Activated B cell treated with CpG ODN at 0.5 μM for 24 hours (primary cell): ENCODE results near the gene IFT80. TPM values are rescaled to one million over a fixed set of nuclear protein-coding genes. Genes with fewer than 3 reads are reported as not detected.
"Not testable (repeated sequence)": the region's sequence is repeated elsewhere in the genome, so short reads cannot be mapped to it uniquely, and the experiment has no call there.

Experiments
- ATAC-seq: fragments of 200-7000 bp; cut with Tn5 transposase; one replicate; pipeline ENCODE4 v1.10.0; 2021; ENCODE audit warnings: low read depth, mild to moderate bottlenecking, moderate library complexity
- CTCF ChIA-PET: fragments of 350-600 bp; sonication (Branson Sonifier 250); formaldehyde crosslinking; loops from one replicate; lab custom pipeline; 2021; ENCODE audit warnings: antibody characterized with exemption; lab: Charles Lee
- POLR2A ChIA-PET: fragments of 350-600 bp; sonication (Branson Sonifier 250); formaldehyde crosslinking; loops from one replicate; lab custom pipeline; 2021; ENCODE audit warnings: antibody characterized with exemption; lab: Charles Lee
- DNase-seq: peaks from one replicate; pipeline ENCODE4 v3.0.0; 2022
- H3K27ac Mint-ChIP-seq: one replicate; pipeline ENCODE4 v1.8.0; 2020; ENCODE audit warnings: mixed read lengths
- H3K27me3 Mint-ChIP-seq: one replicate; pipeline ENCODE4 v1.8.0; 2021; ENCODE audit warnings: mixed read lengths
- H3K36me3 Mint-ChIP-seq: one replicate; pipeline ENCODE4 v1.8.0; 2021; ENCODE audit warnings: low read depth, mixed read lengths
- H3K4me1 Mint-ChIP-seq: one replicate; pipeline ENCODE4 v1.8.0; 2021; ENCODE audit warnings: mixed read lengths
- H3K4me3 Mint-ChIP-seq: one replicate; pipeline ENCODE4 v1.8.0; 2020; ENCODE audit warnings: mild to moderate bottlenecking, mixed read lengths
- H3K9me3 Mint-ChIP-seq: one replicate; pipeline ENCODE4 v1.8.0; 2020; ENCODE audit warnings: mixed read lengths
- intact Hi-C: fragments of 100-400 bp; cut with micrococcal nuclease; formaldehyde crosslinking; loops from one replicate; pipeline ENCODE4 v1.15.1; 2024
- total RNA-seq: library from RNA; stranded (reverse); gene quantifications from 2 replicates; pipeline ENCODE4 v1.2.3, GENCODE V29; 2022
- TF ChIP-seq, protein P1 (sequence below): fragments of 200-600 bp; IDR thresholded peaks from one replicate; pipeline ENCODE4 v1.8.0; 2022; ENCODE audit warnings: antibody characterized with exemption, mild to moderate bottlenecking

IFT80 gene
- total RNA-seq, 1 donor from 2014 or later, result 26.7 TPM

DNA sequence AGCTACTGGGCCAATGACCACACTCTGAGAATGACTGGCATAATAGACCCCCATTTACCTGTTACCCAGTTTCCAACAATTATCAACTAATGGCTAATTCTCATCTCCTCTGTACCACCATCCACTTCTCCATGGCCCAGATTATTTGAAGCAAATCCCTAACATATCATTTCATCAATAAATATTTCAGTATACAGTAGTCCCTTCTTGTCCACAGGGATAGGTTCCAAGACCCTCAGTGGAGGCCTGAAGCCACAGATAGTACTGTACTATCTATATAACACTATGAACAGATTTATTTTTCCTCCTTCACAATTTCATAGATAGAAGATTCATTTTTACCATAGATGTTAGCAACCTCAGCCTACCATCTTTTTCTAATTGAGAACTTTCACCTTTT lies 68.3 kb downstream of the IFT80 start:
- Mint-ChIP-seq H3K27me3 (no peaks in the 10 kb centered on the region), H3K9me3 (no peaks in the 10 kb centered on the region), H3K4me3 (no peak overlapping the region), H3K4me1 (no peaks in the 10 kb centered on the region), H3K36me3 (no peaks in the 10 kb centered on the region), H3K27ac (no peak overlapping the region)
- ATAC-seq (no peak), DNase-seq (no peak)
- intact Hi-C loops, result no loop called here
- TF ChIP-seq, protein P1, sequence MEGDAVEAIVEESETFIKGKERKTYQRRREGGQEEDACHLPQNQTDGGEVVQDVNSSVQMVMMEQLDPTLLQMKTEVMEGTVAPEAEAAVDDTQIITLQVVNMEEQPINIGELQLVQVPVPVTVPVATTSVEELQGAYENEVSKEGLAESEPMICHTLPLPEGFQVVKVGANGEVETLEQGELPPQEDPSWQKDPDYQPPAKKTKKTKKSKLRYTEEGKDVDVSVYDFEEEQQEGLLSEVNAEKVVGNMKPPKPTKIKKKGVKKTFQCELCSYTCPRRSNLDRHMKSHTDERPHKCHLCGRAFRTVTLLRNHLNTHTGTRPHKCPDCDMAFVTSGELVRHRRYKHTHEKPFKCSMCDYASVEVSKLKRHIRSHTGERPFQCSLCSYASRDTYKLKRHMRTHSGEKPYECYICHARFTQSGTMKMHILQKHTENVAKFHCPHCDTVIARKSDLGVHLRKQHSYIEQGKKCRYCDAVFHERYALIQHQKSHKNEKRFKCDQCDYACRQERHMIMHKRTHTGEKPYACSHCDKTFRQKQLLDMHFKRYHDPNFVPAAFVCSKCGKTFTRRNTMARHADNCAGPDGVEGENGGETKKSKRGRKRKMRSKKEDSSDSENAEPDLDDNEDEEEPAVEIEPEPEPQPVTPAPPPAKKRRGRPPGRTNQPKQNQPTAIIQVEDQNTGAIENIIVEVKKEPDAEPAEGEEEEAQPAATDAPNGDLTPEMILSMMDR, result no peak
- CTCF ChIA-PET, result no interaction called here
- POLR2A ChIA-PET, result no interaction called here

DNA sequence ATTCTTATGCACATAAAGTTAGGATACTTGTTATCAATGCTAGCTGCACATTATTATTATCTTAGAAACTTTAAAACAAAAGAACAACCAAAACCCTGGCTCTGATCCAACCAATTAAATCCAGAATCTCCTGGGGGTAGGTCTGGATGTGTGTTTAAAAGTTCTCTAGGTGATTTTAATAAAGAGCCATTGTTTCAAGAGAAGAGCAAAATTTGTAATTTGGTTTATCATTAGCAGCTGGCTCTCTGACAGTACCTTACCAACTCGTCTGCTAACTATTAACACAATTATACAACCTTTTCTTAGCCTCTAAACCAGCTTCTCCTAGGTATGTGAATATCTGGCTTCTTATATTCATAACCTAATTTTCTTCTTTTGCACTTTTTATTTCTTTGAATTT lies 68.9 kb downstream of the IFT80 start:
- intact Hi-C loops, result no loop called here
- POLR2A ChIA-PET, result no interaction called here
- Mint-ChIP-seq H3K9me3 (no peaks in the 10 kb centered on the region), H3K27ac (no peak overlapping the region), H3K4me3 (no peak overlapping the region), H3K36me3 (peaks cover 4% of the 10 kb centered on the region), H3K27me3 (no peaks in the 10 kb centered on the region), H3K4me1 (no peaks in the 10 kb centered on the region)
- ATAC-seq (no peak), DNase-seq (no peak)
- CTCF ChIA-PET, result no interaction called here
- TF ChIP-seq, protein P1, result no peak

DNA sequence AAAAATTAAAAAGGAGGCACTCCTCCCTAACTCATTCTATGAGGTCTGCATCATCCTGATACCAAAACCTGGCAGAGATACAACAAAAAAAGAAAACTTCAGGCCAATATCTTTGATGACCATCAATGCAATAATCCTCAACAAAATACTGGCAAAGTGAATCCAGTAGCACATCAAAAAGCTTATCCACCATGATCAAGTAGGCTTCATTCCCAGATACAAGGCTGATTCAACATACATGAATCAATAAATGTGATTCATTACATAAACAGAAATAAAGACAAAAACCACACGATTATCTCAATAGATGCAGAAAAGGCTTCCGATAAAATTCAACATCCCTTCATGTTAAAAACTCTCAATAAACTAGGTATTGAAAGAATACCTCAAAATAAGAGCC lies 72.7 kb downstream of the IFT80 start:
- POLR2A ChIA-PET, H3K27ac Mint-ChIP-seq, H3K4me1 Mint-ChIP-seq, intact Hi-C loops, H3K4me3 Mint-ChIP-seq, CTCF ChIA-PET, ATAC-seq, DNase-seq, H3K27me3 Mint-ChIP-seq, H3K9me3 Mint-ChIP-seq: not testable (repeated sequence)
- H3K36me3 Mint-ChIP-seq, result peaks cover 11% of the 10 kb centered on the region

DNA sequence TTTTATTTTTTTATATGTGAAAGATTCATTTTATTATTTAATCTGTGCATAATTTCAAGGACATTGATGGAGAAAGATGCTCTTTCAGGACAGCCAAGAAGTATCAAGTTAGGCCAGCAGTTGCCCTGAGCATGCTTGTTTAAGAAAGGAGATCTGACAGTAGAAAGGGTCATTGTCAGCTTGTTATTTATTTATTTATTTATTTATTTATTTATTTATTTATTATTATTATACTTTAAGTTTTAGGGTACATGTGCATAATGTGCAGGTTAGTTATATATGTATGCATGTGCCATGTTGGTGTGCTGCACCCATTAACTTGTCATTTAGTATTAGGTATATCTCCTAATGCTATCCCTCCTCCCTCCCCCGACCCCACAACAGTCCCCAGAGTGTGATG lies 77.2 kb downstream of the IFT80 start:
- not testable (repeated sequence) for H3K27ac Mint-ChIP-seq, H3K4me1 Mint-ChIP-seq

DNA sequence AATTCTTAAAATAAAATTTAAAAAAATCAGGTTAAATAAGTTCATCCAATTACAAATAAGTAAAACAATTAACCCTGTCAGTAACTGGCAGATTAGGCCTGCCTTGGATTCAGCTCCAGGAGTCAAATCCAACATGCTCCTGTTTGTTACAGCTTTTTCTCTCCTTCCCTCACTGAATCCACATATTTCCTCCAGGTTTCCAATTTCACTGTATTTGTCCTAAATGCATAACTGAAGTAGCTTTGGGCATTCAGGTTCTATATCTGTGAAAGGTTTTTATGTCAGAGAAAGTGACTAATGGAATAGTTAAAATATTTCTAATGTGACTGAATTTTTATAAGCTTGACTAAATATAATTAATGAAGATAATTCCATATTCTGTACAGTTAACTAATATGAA lies 79.7 kb downstream of the IFT80 start:
- POLR2A ChIA-PET, result no interaction called here
- intact Hi-C loops, result no loop called here
- Mint-ChIP-seq H3K27ac (no peak overlapping the region), H3K27me3 (no peaks in the 10 kb centered on the region), H3K36me3 (peaks cover 20% of the 10 kb centered on the region), H3K9me3 (no peaks in the 10 kb centered on the region), H3K4me1 (no peaks in the 10 kb centered on the region), H3K4me3 (no peak overlapping the region)
- DNase-seq, result no peak
- CTCF ChIA-PET, result no interaction called here
- ATAC-seq, result no peak
- TF ChIP-seq, protein P1, result no peak

More for the DNA sequence above, 77.2 kb downstream of the IFT80 start:
- H3K4me3 Mint-ChIP-seq, DNase-seq, intact Hi-C loops, H3K9me3 Mint-ChIP-seq, ATAC-seq, H3K27me3 Mint-ChIP-seq, POLR2A ChIA-PET, CTCF ChIA-PET: not testable (repeated sequence)
- H3K36me3 Mint-ChIP-seq, result peaks cover 13% of the 10 kb centered on the region

DNA sequence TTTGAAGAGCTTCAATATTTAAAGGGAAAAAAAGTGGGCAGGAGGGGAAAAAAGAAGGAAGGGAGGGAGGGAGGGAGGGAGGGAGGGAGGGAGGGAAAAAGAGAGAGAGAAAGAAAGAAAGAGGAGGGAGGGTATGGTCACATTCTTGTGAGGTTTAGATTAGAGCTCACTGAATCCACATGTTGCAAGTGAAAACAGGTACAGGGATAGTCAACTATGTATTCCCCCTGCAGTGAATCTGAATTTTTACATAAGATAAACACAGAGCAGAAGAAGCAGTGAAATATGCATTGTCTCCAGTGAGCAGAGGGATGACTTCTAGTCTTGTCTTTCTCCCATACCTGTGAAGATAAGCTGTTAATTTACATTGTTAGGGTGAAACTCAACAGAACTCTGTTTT lies 84.0 kb downstream of the IFT80 start:
- no peaks in the 10 kb centered on the region for H3K9me3 Mint-ChIP-seq
- no peaks in the 10 kb centered on the region for H3K4me1 Mint-ChIP-seq
- POLR2A ChIA-PET, result no interaction called here
- H3K27me3 Mint-ChIP-seq, result no peaks in the 10 kb centered on the region
- CTCF ChIA-PET, result no interaction called here
- DNase-seq (no peak), ATAC-seq (no peak)
- intact Hi-C loops, result no loop called here
- H3K27ac Mint-ChIP-seq, result no peak overlapping the region
- TF ChIP-seq, protein P1, result no peak
- peaks cover 22% of the 10 kb centered on the region for H3K36me3 Mint-ChIP-seq
- no peak overlapping the region for H3K4me3 Mint-ChIP-seq
